MV-4-11 (cell line): Measurements from ENCODE around the gene SLC66A3.
A peak's percentile ranks its signal among the peaks of the same experiment; 100 is the strongest.

ENCODE experiments used
- DNase-seq: peaks from one replicate; lab custom pipeline; 2025; lab: John Stamatoyannopoulos, UW

SLC66A3 gene

DNA sequence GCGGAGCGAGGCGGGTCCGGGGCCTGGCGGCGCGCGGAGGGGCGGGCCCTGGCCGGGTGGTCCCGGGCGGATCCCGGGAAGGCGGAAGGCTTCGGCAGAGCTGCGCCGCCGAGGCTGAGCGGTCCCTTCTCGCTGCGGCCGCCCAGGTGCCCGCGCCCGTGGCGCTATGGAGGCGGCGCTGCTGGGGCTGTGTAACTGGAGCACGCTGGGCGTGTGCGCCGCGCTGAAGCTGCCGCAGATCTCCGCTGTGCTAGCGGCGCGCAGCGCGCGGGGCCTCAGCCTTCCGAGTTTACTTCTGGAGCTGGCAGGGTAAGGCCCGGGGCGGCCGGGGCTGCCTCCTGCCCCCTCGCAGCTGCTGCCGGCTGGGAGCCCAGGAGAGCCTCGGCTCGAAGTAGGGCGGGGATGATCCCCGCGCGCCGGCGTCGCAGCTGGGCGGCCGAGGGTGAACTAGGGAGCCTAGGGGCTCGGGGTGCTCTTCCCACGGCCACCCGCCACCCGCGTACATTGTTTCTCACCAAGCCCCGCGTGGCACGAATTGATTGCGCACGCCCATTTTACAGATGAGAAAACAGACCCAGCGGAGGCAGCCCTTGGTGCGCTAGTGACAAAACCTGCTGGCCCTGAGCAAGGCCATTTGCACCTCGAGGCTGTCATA lies at the start of gene SLC66A3:
TSS of gene SLC66A3 (plus strand) at position 87 of the 655 bp plus-strand sequence. CDS start at position 167, 80 bp downstream.
- DNase-seq: peak; percentile 78

DNA sequence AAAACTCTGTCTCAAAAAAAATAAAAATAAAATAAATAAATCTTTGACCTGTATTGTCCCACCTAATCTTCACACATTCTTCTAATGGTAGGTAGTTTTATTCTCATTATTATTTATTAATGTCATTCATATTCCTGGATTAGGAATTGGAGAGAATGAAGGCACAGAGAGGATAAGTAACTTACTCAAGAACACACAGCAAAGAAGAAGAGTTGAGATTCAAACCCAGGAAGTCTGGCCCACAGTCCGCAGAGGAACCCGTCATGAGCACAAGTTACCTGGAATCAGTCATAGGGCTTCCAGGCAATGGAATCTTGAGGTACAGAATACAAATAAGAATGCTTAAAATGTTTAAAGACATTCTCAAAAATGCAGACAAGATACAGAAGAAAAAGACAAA lies 46.3 kb upstream of the SLC66A3 start:
- no peak for DNase-seq

DNA sequence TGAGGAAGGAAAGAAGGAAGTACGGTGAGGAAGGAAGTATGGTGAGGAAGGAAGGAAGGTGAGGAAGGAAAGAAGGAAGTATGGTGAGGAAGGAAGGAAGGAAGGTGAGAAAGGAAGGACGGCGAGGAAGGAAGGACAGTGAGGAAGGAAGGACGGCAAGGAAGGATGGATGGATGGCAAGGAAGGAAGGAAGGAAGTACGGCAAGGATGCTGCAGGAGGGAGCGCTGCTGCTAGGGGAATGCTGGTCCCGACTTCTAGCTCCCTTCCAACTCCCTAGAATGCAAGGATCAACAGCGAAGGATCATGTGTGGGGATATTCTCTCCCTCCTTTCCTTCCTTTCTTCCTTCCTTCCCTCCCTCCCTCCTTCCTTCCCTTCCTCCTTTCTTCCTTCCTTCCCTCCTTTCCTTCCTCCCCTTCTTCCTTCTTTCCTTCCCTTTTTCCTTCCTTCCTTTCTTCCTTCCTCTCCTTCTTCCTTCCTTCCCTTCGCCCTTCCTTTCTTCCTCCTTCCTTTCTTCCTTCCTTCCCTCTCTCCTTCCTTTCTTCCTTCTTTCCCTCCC lies 42.3 kb upstream of the SLC66A3 start:
- no peak for DNase-seq

DNA sequence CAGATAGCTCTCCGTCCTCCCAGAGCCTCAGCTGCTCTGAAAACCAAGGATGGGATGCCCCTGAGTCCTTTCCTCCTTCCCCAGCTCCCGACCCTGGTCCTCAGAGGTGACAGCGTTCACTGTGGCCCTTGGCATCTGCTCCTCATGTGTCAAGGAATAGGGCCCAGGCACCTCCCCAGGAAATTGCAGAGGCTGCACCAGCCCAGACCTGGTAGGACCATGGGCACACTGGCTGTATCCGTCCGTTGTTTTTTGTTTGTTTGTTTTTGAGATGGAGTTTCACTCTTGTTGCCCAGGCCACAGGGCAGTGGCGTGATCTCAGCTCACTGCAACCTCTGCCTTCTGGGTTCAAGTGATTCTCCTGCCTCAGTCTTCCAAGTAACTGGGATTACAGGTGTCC lies 37.5 kb upstream of the SLC66A3 start:
- DNase-seq: no peak

DNA sequence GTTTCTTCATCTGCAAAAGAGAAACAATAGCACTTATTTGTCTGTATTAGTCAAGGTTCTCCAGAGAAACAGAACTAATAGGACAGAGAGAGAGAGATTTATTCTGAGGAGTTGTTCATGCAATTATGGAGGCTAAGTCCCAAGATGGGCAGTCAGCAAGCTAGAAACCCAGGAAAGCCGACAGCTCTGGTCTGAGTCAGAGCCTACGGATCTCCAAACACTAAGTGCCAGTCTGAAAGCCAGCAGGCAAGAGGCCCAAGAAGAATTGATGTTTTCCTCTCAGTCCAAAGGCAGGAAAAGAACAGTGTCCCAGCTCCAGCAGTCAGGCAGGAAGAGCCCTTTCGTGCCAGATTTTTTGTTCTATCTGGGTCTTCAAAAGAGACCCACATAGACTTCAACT lies 36.5 kb upstream of the SLC66A3 start:
- DNase-seq: no peak

DNA sequence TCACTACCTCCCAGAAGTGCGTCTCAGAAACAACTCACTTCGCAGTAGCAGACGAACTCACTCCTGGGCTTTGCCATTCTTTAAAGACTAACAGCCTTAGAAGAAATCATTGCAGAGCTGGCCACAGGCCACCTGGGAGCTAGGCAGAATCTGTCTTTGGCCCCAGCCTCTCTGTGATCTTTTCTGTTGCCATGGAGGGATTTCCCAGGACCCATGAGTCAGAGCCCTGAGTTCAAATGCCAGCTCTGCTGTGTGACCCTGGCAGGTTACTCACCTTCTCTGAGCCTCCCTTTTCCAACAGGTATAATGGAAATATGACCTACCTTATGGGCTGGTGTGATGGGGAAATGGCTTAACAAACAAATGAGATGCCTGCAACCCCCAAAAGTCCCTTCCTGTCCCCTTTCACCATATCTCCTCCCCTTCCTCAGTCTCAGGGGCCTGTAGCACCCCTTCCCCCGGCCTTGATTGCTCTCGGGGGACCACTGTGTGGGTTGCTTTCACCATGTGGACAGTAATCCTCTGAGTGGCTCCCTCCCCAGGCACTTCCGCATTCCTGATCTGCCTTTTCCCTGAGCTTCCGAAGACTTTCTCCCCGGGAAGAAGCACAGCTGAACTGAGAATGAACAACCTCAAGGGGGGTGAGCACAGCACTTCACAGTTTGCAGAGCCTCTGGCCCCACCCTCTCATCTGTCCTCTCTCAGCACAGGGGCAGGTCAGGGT lies 34.0 kb upstream of the SLC66A3 start:
- DNase-seq: no peak

DNA sequence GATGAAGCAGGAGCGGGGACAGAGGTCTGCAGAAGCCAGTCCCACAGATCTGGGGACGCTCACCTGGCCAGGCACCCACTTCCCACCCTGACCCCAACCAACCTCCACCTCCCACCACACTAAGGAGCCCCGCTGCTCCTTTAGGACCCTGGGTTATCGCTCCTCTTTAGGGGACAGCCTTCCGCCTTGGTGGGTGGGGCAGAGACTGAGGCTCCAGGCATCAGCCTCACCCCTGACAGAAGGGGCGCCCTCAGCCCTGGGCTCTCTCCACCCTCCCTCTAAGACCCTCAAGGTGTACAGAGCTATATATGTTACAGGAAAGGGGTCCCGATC lies 33.5 kb upstream of the SLC66A3 start:
- DNase-seq: no peak

DNA sequence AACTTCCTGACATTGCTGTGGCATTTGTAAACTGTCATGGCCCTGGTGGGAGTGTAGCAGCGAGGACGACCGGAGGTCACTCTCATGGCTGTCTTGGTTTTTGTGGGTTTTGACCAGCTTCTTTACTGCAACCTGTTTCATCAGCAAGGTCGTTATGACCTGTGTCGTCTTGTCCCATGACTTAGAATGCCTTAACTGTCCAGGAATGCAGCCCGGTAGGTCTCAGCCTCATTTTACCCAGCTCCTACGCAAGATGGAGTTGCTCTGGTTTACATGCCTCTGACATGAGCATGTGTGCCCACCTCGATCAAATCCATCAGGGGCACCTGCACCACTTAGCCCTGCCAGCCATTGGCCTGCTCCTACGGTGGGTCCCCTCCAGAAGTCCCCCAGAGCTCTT lies 32.9 kb upstream of the SLC66A3 start:
- DNase-seq: peak; percentile 12

DNA sequence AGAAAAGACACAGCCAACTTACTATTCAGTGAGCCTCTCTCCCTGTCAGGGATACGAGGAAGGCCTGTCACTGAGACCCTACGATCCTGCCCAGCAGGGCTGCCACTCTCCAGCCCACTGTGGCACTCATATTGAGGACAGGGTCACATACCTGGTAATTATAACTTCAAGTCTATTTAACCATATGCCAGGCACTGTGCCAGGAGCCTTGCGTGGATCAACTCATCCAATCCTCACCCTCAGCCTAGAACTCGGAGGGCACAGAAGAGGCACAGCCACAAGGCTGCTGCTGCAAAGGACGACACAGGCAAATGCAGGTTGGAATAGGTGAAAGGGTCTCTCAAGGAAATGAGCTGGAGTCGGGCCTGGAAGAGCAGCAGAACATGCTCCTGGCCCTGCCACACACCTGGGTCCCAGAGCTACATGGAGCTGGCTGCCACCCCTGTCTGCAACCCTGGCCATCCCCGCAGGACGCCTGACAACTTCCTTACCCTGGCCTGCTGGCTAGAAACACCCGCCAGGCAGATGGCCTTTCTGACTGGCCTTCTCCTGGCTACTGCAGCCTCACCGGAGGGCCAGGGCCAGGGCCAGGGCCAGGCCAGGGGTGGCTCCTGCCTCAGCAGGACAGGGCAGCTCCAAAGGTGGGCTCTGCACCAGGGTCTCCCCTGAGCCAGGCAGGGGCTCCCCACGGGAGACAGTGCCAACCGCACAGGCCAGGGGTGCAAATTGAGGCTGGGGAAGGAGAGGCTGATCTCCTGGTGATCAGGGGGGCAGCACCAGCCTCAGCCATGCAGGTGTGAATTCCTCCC lies 32.1 kb upstream of the SLC66A3 start:
- DNase-seq: no peak

DNA sequence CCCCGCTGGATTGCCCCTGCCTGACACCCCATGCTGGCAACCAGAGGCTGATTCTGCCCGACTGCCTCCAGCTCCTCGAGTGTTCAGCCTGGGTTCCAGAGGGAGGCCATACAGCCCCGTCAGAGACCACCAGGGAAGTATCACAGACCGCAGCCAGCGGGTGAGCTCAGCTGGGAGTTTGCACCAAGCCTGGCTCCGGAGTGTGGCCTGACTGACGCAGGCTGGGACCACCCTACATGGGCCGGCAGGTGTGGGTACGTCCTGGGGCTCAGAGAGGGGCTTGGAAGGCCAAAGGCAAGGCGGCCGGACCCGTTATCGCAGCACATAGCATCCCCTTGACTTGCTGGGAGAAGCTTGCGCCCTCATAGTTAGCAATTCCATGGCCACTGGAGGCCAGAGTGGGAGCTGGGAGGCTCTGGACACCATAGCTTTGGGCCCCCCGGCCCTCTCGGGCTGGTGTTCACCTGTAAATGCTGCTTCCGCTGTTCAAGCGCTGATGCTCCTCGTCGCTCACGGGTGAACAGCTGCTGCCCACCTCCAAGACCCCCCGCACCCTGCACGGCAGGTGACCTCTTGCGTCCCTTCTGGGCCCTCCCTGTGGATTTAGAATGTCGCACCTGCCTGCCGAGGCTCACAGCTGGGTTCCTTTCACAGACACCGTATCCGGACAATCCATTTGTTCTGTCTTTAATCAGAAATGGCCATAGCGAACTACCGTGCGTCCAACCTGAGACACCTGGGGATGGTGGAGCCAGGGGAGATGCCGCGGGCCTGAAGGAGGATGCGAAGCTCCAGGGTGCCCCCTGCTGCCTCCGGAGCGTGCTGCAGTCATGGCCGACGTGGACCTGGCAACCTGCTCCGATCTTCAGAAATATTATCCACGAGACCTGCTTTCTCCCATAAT lies 31.2 kb upstream of the SLC66A3 start:
- DNase-seq: peak; percentile 13

DNA sequence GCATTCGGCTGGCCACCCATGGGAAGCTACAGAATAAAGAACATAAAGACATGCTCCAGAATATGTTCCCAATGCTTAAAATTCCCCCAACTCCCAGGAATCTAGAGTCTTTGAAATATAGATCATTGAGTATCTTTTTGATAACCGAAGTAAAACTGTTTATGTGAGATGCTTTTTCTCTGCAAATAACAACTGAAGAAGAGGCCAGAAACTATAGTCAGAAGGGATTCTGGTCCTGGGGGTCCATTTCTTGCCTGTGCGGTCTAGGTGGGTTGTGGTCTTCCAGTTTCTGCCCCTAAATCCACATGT lies 30.6 kb upstream of the SLC66A3 start:
- DNase-seq: no peak

DNA sequence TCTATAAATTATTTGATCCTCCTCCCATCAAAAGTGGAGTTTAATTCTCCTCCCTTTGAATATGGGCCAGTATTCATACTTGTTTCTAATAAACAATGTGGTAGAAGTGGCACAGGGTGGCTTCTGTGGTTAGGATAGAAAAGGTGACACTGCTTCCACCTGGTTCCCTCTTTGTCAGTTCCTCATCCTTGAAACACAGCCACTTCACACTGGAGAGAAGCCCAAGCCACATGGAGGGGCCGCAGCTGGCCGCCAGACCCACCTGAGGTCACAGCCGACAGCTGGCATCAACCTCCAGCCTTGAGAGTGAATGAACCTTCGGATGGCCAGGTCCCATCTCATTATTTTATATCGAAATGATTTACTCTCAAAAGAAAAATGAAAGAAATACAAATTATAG lies 27.5 kb upstream of the SLC66A3 start:
- DNase-seq: no peak

DNA sequence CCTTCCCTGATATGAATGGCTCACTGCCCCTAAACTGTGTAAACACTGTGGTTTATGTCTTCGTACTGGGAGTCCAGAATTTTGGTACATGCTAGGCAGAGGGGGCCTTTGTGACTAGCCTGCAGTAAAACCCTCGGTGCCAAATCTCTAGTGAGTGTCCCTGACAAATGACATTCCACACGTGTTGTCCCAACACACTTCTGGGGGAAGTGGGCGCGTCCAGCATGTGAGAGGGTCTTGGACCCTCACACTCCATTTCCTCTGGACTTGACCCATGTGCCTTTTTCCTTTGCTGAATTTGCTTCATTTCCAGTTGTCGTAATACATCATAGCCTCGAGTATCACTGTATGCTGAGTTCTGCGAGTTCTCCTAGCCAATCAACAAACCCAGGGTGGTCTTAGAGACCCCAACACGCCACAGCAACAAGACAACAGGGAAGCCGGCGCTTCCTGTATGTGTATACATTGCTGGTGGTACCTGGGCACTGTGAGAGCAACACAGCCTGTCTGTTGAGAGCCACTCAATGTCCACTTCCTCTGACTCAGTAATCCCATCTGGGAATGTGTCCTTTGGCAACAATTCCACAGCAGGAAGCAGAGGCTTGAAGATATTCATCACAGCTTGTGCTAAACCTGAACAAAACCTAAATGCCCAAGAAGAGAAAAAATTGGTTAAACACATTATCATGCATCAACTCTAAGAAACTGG lies 26.9 kb upstream of the SLC66A3 start:
- no peak for DNase-seq

DNA sequence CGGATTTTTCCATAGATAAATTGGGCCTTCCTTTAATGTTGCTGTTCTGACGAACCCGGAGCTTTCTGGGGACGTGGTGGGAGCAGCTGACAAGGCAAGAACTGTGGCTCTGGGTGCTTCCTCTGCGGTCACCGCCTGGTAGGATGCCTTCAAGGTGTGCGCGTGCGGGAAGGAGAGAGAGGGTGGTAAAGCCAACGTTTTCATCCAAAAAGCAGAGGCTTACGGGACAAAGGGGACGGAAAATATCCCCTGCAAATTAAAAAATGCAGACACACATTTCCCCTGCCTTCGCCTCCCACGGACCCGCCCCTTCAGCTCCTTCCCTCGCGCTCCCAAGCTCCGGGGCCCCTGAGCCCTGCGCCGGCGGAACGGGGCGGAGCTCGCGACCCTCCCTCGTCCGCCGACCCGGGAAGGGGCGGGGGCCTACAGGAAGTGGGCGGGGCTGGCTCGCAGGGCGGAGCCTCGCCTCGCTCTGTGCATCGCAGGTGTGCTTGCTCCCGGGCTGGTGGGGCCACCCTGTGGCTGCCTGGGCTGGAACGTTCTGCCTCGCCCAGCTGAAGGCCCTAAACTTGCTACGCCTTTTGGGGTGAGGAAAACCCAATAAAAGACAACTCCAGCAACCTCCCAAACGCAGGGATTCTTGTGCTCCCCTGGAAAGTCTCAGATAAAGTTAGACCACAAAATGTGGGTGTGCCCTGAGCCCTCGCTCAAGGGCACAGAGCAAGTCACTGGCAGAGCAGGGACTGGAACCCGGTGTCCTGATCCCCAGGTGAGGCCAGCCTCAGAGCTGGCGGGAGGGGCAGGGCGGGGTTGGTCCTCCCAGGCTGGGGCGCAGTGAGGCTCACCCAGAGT lies 25.4 kb upstream of the SLC66A3 start:
- no peak for DNase-seq

DNA sequence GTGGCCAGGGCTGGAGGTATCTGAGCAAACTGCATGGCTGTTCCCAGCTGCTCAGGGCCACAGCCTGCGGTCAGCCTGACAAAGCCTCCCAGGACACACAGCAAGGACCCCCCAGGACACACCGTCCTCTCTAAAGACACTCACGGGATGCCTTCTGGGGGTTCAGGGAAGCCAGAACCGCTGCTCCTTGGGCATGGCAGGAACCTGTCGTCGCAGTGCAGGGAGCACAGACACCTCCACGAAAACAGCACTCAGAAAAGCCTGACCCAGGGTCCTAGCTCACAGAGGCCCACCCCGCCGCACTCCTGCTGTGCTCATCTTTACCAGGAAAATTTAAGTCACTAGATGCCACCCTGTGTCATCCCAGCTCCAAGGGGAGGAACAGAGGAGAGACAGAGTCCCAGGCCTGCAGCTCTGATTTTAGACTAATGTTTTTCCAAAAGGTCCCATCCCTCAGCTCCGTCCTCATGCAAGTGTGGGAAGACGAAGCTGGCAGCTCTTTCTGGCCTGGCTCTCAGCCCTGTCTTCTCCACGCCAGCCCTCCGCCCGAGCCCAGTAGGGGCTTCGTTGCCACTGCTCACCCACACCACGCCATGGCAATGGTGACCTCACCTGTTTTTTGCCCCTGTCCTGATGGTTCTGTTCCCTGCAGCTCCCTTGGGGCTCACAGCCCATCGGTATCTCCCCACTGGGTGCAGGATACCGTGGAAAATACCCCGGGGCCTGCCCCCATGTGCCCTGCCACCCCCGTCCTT lies 23.9 kb upstream of the SLC66A3 start:
- DNase-seq: no peak

DNA sequence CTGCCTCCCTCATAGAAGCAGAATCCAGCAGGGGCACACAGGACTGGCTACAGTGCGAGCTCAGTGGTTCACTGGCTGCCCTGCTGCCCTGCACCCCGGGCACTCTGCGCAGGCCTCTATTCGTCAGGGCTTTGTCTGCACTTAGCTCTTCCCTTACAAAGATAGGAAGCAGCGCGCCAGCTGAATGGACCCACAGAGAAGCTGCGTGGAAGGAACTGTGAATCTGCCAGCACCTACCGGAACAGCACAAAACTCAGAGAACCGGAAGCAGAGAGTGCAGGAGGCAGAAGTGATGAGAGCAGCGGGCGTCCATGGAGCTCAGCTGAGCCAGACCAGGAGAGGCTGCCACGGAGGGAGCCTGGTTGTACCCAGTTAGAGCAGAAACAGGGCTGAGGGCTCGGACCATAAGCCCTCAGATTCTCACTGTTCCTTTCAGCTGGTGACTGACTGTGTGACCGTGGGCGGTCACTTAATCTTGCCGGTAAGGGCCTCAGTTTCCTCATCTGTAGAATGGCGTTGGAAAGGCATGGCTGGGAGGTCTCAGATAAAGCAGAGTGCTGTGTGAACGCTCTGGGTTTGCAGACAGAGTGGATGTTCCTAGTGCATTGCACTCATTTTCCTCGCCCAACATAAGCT lies 23.1 kb upstream of the SLC66A3 start:
- DNase-seq: peak; percentile 54

DNA sequence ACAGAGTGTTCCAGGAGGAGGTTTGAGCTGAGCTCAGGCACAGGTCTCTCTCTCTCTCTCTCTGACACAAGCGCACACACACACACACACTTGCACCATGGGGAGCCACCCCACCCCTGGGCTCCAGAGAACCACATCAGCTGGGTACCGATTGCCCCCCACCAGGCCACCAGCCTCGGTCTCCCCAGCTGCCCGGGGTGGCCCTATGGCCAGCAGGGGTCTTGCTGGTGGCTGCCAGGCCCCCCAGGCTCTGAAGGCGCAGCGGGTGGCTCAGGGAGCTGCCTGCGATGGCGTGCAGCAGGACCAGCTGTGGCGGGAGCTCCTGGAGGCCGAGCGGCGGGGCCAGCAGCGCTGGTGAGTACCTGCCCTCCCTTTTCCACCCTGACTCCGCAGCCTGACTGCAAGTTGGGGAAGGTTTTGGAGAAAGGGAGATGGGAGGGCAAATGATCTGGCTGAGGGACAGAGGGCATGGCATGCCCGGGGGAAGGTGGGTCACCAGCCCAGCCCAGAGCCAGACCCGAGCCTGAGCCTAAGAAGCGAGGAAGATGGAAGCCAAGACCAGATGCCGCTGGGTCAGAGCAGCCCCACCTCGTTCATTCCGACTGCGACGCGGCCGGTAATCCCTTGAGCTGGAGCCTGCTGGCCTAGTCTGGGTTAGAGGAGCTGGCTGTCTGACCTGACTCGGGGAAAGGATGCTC lies 21.9 kb upstream of the SLC66A3 start:
- DNase-seq: no peak

DNA sequence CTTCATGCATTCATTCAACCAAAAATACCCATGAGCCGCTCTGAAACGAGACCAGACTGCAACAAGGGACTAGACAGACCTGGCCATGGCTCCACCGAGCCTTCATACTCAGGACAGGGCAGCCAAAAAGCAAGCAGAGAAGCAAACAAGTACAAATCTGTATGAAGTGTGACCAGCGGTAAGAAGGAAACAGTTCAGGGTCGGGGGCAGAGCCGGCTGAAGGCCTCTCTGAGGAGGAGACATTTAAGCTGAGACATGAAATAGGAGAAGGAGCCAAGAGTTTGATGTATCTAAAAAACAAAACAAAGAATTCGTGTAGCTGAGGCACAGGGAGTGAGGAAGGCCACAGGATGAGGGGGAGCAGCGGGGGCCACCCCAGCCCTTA lies 21.3 kb upstream of the SLC66A3 start:
- DNase-seq: no peak

DNA sequence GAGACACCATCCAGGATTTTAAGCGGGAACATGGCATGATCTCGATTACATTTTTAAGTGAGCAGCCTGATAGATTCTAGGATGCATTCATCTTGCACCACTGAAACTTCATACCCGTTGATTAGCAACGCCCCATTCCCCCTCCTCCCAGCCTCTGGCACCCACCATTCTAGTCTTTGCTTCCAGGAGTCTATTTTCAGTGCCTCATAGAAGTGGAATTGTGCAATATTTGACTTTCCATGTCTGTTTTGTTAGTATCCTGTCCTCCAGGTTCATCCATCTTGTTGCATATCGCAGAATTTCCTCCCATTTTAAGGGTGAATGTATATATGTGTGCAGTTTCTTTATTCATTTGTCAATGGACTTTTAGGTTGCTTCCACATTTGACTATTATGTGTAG lies 20.9 kb upstream of the SLC66A3 start:
- no peak for DNase-seq
